GM18858 (cell line): Measurements from ENCODE around the gene USP54.
"Not testable (repeated sequence)": the region's sequence is repeated elsewhere in the genome, so short reads cannot be mapped to it uniquely, and the experiment has no call there.

ENCODE experiments used
- ATAC-seq: cut with Tn5 transposase; IDR thresholded peaks from one replicate; pipeline ENCODE4 v1.9.1; 2021; ENCODE audit not compliant: unreplicated experiment

USP54 gene, protein sequence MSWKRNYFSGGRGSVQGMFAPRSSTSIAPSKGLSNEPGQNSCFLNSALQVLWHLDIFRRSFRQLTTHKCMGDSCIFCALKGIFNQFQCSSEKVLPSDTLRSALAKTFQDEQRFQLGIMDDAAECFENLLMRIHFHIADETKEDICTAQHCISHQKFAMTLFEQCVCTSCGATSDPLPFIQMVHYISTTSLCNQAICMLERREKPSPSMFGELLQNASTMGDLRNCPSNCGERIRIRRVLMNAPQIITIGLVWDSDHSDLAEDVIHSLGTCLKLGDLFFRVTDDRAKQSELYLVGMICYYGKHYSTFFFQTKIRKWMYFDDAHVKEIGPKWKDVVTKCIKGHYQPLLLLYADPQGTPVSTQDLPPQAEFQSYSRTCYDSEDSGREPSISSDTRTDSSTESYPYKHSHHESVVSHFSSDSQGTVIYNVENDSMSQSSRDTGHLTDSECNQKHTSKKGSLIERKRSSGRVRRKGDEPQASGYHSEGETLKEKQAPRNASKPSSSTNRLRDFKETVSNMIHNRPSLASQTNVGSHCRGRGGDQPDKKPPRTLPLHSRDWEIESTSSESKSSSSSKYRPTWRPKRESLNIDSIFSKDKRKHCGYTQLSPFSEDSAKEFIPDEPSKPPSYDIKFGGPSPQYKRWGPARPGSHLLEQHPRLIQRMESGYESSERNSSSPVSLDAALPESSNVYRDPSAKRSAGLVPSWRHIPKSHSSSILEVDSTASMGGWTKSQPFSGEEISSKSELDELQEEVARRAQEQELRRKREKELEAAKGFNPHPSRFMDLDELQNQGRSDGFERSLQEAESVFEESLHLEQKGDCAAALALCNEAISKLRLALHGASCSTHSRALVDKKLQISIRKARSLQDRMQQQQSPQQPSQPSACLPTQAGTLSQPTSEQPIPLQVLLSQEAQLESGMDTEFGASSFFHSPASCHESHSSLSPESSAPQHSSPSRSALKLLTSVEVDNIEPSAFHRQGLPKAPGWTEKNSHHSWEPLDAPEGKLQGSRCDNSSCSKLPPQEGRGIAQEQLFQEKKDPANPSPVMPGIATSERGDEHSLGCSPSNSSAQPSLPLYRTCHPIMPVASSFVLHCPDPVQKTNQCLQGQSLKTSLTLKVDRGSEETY (N-terminal part only)

DNA sequence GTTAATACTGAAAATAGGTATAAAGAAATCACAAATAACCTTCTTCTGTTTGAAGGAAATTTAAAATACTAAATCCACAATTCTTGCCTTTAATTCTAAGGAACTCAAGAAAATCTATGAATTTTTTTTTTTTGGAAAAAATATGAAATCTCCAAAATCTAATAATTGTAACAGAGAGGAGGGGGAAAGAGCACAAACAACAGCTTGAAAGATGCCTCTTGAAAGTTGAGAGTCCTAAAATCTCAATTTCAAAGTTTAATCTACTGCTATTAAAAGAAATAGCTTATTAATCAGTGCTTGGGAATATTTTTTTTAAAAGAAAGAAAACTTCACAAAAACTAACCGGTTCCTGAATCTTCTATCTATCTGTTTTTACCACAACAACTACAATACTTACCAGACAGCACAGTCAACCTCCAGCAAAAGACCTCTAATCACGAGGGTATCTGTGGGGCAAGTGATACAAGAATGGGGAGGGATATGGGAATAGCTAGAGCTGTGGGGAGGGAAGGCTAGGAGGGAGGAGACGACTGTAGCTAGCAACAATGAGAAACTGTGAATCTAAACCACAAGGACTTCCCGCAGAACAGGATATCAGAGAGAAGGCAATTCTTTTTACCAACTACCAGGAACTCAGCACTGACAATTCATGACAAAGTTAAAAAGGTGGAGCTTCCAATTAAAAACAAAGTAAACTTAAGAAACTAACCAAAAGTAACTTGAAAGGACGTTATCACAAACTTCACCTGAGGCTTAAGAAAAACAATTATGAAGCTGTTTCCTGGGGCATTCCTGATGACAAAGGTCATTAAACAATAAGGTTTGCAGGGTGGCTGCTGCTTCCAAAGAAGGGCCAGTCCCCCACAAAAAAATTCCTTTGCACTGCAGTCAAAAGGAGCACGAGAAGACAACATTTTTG, at the start of gene USP54:
USP54 (minus strand) TSS at position 462 of the 919 bp plus-strand sequence. CDS start 15,684 bp downstream, outside the sequence.
- ATAC-seq, result no peak

DNA sequence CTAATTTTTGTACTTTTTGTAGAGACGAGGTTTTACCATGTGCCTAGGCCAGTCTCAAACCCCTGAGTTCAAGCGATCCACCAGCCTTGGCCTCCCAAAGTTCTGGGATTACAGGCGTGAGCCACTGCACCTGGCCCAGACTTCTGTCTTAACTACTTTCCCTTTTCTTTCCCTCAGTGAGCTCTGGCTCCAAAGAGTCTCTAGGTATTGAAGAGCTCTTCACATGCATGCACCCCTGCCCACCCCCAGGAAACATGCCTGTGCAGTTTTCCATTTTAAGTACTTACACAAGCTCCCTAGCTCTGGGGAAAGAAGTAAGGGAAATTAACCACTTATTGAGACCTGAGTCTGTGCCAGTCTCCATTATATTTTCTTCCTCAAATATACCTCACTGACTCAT, 48.1 kb upstream of the USP54 start:
- ATAC-seq, result no peak

DNA sequence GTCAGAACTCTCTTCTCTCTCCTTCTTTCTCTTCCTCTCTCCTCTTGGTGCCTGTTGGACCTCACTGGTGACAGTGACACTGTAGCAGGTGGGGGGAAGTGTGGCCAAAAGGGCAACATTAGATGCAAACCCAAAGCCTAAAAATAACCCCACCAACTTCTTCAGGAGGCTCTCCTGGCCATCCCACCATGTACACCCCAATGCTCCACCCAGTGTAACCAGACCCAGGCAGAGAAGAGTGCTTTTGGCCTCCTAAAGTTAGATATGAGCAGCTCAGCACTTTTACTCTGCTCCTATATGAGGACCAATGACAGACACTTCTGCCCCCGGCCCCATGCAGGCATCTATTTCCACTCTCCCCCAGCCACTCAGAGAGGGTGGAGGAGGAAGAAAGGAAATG, 44.6 kb upstream of the USP54 start:
- ATAC-seq, result no peak

DNA sequence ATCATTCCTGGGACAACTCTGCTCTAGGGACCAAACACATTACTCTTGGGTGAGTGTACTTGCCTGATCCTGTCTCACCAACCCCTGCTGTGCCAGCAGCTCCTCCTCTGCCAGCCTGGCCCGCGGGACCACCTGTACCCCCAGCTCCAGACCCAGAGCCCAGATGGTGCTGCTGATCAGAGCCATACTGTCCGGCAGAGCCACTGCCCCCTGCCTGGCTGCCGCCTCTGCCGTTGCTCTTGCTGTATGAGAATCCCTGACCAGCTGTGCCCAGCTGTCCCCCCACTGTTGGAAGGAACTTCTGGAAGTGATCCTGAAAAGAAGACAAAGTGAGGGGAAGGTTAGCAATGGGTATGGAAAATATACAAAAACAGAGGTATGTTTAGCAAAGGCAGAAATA, 43.3 kb upstream of the USP54 start:
- no peak for ATAC-seq

DNA sequence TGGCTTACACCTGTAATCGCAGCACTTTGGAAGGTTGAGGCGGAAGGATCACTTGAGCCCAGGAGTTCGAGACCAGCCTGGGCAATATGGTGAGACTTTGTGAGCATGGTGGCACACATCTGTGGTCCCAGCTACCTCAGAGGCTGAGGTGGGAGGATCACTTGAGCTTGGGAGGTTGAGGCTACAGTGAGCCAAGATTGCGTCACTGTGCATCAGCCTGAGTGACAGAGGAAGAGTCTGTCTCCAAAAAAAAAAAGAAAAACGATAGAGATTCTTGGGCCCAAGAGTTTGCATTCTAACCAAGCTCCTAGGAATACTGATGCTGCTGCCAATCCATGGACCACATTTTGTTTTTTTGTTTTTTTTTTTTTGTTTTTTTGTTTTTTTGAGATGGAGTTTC, 38.0 kb upstream of the USP54 start:
- ATAC-seq, result no peak

DNA sequence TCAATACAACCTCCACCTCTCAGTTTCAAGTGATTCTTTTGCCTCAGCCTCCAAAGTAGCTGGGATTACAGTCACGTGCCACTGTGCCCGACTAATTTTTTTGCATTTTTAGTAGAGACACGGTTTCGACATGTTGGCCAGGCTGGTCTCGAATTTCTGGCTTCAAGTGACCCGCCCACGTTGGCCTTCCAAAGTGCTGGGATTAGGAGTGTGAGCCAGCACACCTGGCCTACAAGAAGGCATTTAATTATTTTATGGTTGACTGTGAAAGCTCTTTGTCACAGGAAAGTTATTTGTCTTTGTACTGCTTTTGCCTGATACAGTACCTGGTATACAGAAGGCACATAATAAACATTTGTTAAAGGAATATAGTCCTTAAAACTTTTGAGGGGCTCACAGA, 37.3 kb upstream of the USP54 start:
- ATAC-seq, result no peak

DNA sequence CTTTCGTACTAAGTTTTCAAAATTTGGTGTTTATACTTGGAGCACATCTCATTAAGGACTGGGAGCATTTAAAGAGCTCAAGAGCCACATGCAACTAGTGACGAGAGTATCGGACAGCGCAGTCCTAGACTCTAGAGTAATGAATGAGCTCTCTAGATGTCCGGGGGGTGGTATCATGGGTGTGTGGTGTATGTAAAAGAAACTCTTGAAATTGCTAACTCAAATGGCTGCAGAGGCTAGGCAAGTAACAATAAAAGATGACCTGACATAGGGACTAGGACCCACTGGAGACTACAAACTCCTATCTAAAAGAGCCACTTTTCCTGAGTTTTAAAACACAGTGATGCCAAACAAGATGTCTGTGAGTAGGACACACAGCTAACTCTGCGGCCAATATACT, 36.2 kb upstream of the USP54 start:
- ATAC-seq, result no peak

DNA sequence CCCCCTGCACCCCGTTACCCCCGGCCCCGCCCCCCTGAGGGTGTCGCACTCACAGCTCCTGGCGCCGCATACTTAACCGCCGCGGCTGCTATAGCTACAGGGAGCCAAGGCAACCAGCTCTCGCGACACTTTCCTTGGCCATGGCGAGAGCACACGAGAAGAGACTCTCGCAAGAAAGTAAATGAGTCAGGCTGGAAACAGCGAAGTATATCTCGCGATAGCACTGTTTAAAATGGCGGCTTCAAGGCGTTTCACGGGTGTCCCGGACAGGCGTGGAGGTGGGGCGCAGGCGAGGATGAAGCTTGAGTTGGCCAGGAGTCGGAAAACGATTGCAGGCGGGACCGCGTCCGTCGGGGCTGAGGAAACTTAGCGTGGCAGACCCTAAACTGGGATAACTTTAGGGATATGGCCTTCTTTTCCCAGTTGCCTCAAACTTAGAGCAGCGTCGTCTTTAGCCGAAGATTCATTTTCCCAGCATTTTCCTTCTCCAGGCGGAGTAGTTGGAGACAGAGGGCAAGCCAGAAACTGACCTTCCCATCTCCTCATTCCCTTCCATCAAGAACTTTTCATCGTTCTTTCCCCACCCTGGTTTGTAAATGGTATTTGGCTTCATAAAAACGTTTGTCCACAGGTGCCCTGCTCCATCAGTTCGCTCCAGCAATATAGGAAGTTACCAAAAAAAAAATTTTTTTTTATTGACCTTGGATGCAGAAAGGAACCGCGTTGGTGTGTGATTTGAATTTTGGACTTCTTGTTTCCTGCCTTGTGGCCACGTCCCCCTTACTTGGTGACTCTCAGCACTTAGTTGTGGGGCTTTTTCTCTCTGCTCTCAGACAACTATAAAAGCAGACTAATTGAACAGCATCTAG, 35.0 kb upstream of the USP54 start:
- ATAC-seq, result peak; percentile 95

DNA sequence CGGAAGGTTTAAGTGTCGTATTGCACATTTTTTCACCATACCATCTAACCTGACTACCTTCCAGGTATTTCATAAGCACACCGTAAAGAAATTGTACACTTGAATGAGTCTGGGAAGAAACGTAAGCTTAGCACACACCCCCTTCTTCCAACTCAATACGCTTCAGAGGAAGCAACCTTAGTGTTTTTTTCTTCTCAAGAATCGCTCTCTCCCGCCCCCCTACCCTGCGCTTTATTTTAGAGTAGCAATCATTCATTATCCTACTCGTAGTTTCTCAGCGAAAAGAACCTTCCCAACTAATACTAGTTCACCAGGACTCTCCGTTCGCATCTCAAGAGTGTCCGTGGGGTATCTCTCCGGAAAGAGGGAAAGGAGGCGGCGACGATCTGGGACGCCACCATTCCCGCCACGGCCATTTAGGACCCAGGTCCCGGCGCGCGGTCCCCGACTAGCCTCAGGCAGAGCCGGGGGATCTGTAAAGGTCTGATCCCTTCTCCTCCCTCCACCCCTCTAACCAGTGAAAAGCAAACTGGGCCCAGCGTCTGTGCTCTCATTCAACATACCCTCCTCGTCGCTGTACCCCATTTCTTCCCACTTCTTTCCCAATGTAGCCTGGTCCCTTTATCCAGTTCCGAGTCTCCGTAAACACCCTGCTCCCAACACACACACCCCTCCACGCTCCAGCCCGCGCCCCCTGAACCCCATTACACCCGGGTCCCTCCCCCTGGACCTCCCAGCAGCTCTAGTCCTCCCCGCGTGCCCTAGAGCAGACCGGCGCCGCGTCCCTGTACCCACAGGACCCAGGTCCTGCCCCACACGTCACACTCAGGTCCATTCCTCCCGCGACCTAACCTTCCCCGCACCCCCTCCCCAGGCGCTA, 34.1 kb upstream of the USP54 start:
- no peak for ATAC-seq

DNA sequence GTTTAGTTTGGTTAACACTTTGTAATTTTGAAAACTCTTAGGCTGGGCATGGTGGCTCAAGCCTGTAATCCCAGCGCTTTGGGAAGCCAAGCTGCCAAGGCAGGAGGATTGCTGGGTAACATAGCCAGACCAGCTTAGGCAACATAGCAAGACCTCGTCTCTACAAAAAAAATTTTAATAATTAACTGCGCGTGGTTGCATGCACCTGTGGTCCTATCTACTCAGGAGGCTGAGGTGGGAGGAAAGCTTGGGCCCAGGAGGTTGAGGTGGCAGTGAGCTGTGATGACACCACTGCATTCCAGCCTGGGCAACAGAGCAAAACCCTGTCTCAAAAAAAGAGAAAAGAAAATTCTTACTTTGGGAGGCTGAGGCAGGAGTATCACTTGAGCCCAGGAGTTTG, 31.9 kb upstream of the USP54 start:
- ATAC-seq, result no peak

DNA sequence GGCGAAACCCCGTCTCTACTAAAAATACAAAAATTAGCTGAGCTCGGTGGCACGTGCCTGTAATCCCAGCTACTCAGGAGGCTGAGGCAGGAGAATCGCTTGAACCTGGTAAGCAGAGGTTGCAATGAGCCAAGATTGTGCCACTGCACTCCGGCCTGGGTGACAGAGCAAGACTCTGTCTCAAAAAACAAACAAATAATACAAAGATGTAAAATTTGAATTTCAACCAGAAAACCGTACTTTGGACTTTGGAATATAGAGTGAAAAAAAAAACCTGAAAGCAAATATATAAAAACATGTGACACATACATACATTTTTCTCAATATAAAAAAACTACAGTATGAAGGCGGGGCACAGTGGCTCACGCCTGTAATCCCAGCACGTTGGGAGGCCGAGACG, 29.8 kb upstream of the USP54 start:
- ATAC-seq, result not testable (repeated sequence)

DNA sequence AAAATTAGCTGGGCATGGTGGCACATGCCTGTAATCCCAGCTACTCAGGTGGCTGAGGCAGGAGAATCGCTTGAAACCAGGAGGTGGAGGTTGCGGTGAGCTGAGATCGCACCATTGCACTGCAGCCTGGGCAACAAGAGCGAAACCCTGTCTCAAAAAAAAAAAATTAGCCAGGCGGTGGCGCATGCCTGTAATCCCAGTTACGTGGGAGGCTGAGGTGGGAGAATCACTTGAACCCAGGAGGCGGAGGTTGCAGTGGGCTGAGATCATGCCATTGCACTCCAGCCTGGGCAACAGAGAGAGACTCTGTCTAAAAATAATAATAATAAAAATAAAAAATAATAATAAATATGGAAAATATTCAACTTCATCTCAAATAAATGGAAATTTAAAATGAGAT, 26.0 kb upstream of the USP54 start:
- ATAC-seq, result not testable (repeated sequence)

DNA sequence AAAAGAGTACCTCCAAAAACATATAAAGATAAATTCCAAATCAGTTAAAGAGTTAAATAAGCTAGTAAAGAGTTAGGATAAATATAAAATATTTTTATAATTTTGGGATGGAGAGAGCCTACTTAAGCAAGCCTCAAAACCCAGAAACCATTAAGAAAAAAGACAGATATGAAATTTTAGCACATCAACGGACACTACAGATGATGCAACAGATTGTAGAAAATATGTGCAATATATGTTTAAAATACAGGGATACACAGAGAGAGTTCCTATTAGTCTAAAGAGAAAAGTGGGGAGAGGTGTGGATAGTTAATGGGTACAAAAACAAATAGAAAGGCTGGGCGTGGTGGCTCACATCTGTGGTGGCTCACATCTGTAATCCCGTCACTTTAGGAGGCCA, 23.6 kb upstream of the USP54 start:
- no peak for ATAC-seq

DNA sequence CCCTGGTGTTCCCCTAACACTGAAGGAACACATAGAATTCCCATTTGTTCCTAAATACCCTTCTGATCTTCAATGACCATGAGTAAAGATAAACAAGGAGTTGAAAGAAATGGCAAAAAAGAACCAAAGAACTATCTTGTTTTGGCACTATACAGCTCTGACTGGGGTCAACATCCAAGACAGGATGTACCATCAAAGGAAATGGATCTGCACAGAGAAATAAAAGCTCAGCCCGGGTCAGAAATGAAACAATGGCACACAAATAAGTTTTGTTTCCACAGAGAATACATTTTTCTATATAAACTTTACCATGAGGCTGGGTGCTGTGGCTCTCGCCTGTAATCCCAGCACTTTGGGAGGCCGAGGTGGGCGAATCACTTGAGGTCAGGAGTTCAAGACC, 18.0 kb upstream of the USP54 start:
- ATAC-seq, result no peak

DNA sequence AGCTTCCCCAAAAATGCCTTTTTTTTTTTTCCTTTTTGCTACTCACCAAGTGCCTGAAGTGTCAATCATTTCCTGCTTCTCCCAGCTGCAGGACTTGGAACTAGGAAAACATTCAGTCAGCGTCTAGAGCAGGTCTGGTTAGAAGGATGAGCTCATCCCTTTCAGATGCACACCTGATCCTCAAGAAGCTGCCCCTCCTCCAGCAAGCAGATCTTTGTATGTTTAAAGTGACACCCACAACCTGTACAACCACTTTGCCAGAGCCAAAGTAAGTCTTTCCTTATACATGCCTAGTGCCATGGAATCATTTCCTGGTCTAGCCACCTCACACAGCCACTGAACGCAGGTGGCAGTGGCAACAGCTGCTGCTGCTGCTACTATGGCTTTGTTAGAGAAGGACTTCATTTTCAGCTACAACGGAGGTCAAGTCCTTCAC, 10.4 kb upstream of the USP54 start:
- ATAC-seq, result no peak

DNA sequence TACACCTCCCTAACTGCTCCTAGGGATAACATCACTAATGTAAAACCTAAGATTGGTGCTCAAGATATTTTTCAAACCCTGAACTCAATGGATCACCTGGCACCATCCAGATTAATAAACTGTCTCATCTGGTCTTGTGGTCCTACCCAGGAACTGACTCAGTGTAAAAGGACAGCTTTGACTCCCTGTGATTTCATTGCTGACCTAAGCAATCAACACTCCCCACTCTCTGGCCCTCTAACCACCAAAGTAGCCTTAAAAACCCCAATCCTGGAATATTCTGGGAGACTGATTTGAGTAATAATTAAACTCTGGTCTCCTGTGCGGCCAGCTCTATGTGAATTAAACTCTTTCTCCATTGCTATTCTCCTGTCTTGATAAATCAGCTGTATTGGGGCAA, 6.2 kb upstream of the USP54 start:
- ATAC-seq, result no peak

DNA sequence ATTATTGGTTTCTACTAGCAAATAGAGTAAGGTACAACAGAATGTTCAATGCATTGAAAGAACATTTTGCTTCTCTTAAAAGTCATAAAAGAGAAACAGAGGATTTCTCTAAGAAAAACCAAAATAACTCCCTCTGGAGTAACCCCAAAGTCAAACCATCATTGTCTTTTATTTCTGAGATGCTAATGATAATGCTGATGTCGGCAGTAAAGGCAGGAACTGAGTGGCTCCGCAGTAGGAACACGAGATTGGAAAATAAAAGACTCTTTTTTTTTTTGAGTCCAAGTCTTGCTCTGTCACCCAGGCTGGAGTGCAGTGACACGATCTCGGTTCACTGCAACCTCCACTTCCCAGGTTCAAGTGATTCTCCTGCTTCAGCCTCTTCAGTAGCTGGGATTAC, 2.7 kb upstream of the USP54 start:
- ATAC-seq, result no peak

DNA sequence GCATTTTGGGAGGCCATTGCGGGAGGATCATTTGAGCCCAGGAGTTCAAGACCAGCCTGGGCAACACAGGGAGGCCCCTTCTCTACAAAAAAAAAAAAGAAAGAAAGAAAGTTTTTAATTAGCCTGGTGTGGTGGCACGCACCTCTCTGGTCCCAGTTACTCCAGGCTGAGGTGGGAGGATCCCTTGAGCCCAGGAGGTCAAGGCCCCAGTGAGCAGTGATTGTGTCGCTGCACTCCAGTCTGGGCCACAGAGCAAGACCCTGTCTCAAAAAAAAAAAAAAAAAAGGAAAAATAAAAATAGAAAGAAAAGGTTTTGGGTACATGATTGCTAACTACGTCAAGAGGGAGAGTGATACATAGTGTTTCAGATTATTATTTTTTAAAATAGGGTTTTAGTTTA, 2.0 kb upstream of the USP54 start:
- ATAC-seq, result no peak
